CD4-positive, alpha-beta memory T cell (primary cell): ENCODE data around the gene KANSL1. TPM values are rescaled to one million over a fixed set of nuclear protein-coding genes. Genes with fewer than 3 reads are reported as not detected.

Source experiments
- CTCF ChIA-PET: fragments of 350-600 bp; sonication (Branson Sonifier 250); formaldehyde crosslinking; loops from one replicate; lab custom pipeline; 2021; ENCODE audit warnings: inconsistent platforms; ENCODE audit not compliant: partially characterized antibody; lab: Charles Lee
- POLR2A ChIA-PET: fragments of 350-600 bp; sonication (Branson Sonifier 250); formaldehyde crosslinking; loops from one replicate; lab custom pipeline; 2021; ENCODE audit not compliant: partially characterized antibody; lab: Charles Lee
- DNase-seq, 5 donors: peaks; one replicate each; pipeline versions ENCODE4 v3.0.0 to v3.0.0-alpha.2; 2020 to 2022; ENCODE audit warnings: mixed read lengths in 1 of 5
- H3K27ac ChIP-seq: one replicate; pipeline ENCODE4 v1.7.0; 2013; ENCODE audit warnings: low read depth, low read length
- H3K27me3 ChIP-seq: 2 replicates; pipeline ENCODE4 v1.7.0; 2013; ENCODE audit warnings: mild to moderate bottlenecking, low read length, moderate library complexity; ENCODE audit not compliant: insufficient read depth
- H3K36me3 ChIP-seq: 2 replicates; pipeline ENCODE4 v1.7.0; 2013; ENCODE audit warnings: mild to moderate bottlenecking, low read length, moderate library complexity; ENCODE audit not compliant: insufficient read depth
- H3K4me1 ChIP-seq: 2 replicates; pipeline ENCODE4 v1.7.0; 2013; ENCODE audit warnings: mild to moderate bottlenecking, low read length, moderate library complexity; ENCODE audit not compliant: insufficient read depth
- H3K4me3 ChIP-seq, 2 donors: one replicate each; pipeline ENCODE4 v1.7.0; 2013; ENCODE audit warnings: low read length in 2 of 2, mild to moderate bottlenecking in 1 of 2
- H3K9me3 ChIP-seq, 2 donors: one replicate each; pipeline ENCODE4 v1.7.0; 2013; ENCODE audit warnings: low read length in 2 of 2, control low read depth in 1 of 2; ENCODE audit not compliant: control insufficient read depth in 1 of 2
- H3K27ac Mint-ChIP-seq, 7 donors: one replicate each; pipeline ENCODE4 v1.8.0; 2020 to 2021; ENCODE audit warnings: mixed read lengths in 7 of 7, mild to moderate bottlenecking in 6 of 7, inconsistent platforms in 3 of 7, moderate library complexity in 3 of 7
- H3K27me3 Mint-ChIP-seq, 2 donors: one replicate each; pipeline ENCODE4 v1.8.0; 2020 to 2021; ENCODE audit warnings: mixed read lengths in 2 of 2
- H3K36me3 Mint-ChIP-seq, 2 donors: one replicate each; pipeline ENCODE4 v1.8.0; 2020 to 2021; ENCODE audit warnings: mixed read lengths in 2 of 2, inconsistent platforms in 1 of 2, mild to moderate bottlenecking in 1 of 2
- H3K4me1 Mint-ChIP-seq, 4 donors: one replicate each; pipeline ENCODE4 v1.8.0; 2020 to 2021; ENCODE audit warnings: mixed read lengths in 4 of 4, mild to moderate bottlenecking in 1 of 4
- H3K4me3 Mint-ChIP-seq, 8 donors: one replicate each; pipeline ENCODE4 v1.8.0; 2020 to 2021; ENCODE audit warnings: mixed read lengths in 8 of 8, mild to moderate bottlenecking in 7 of 8, moderate library complexity in 6 of 8, inconsistent platforms in 3 of 8
- H3K9me3 Mint-ChIP-seq, 8 donors: one replicate each; pipeline ENCODE4 v1.8.0; 2020 to 2021; ENCODE audit warnings: mixed read lengths in 8 of 8, mild to moderate bottlenecking in 5 of 8, inconsistent platforms in 3 of 8, moderate library complexity in 1 of 8
- intact Hi-C: fragments of 100-400 bp; cut with micrococcal nuclease; formaldehyde crosslinking; loops from one replicate; pipeline ENCODE4 v1.15.1; 2023
- polyA plus RNA-seq, 2 donors: library from polyadenylated mRNA; unstranded; fragments of 300-500 nt; fragmentation: Illumina TruSeq; gene quantifications; one replicate each; pipeline ENCODE4 v1.2.3, GENCODE V29; 2021
- total RNA-seq, 2 experiments: library from RNA; stranded (reverse); gene quantifications; one replicate each; pipeline ENCODE4 v1.2.3, GENCODE V29; 2021

The KANSL1 gene
- total and polyA plus RNA-seq, 4 experiments from 2014 or later = 6.7 to 206 (median 107) TPM

DNA sequence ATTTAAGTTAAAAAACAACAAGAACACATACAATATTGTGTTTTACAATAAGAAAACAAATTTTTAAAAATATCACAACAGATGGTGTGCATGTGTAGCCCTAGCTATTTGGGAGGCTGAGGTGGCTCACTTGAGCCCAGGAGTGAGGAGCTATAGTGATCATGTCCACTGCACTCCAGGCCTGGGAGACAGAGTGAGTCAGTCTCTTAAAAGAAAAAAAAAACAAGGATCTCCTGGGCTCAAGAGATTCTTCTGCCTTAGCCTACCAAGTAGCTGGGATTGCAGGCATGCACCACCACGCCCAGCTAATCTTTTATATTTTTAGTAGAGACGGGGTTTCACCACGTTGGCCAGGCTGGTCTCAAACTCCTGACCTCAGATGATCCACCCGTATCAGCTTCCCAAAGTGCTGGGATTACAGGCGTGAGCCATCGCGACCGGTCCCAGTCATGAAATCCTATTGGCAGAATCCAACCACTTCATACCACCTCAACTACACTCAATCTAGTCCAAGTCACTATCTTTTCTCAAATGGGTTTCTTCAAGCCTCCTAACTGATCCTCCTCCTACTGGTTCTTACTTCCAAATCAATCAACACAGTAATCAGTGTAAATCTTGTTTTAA, 139.2 kb downstream of the KANSL1 start:
- no peaks in the 10 kb centered on the region for H3K9me3 Mint-ChIP-seq
- H3K27ac Mint-ChIP-seq = peak overlapping the region; percentile 1 to 77 (median 18)
- ChIA-PET CTCF (interaction anchor here (0.9 to 1.4 kb wide), 4 partner anchors 8 to 159 kb away, joined by 3 to 6 read pairs (median 4); no protein-coding TSS in a partner anchor), POLR2A (no interaction called here)
- intact Hi-C loops = no loop called here
- H3K27me3 Mint-ChIP-seq = no peaks in the 10 kb centered on the region
- no peak for DNase-seq
- no peak overlapping the region for H3K27ac ChIP-seq
- H3K4me3 Mint-ChIP-seq = no peak overlapping the region
- peaks cover 27 to 61% of the 10 kb centered on the region in 2 donors for H3K36me3 Mint-ChIP-seq
- no peak overlapping the region for H3K4me3 ChIP-seq
- H3K27me3 ChIP-seq = no peaks in the 10 kb centered on the region
- peaks cover 6% of the 10 kb centered on the region for H3K4me1 ChIP-seq
- H3K36me3 ChIP-seq = peaks cover 24% of the 10 kb centered on the region
- no peaks in the 10 kb centered on the region for H3K9me3 ChIP-seq
- H3K4me1 Mint-ChIP-seq = peaks cover 21 to 44% (median 32%) of the 10 kb centered on the region in 4 donors

DNA sequence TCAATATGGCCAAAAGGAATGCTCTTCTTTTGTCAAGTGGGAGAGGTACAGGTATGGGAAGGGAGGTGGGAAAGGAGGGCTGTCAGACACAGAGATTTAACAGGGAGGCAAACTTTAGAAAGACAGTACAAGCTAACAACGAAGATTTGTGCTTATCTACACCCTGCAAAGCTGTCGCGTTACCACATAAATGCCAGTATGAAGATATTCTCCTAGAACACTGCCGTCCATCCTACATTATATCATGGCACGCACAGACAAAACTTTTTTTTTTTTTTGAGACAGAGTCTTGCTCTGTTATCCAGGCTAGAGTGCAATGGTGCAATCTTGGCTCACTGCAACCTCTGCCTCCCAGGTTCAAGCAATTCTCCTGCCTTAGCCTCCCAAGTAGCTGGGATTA, 143.6 kb downstream of the KANSL1 start:
- Histone ChIP-seq H3K36me3 (peaks cover 37% of the 10 kb centered on the region), H3K4me1 (no peaks in the 10 kb centered on the region), H3K4me3 (no peak overlapping the region), H3K27me3 (no peaks in the 10 kb centered on the region), H3K9me3 (no peaks in the 10 kb centered on the region), H3K27ac (no peak overlapping the region)
- Mint-ChIP-seq H3K4me1 (peaks cover 21 to 31% (median 21%) of the 10 kb centered on the region in 4 donors), H3K27ac (peak overlapping the region in 5 of 7 donors; percentile 24 to 76 (median 42)), H3K27me3 (no peaks in the 10 kb centered on the region), H3K9me3 (no peaks in the 10 kb centered on the region), H3K4me3 (no peak overlapping the region), H3K36me3 (peaks cover 36 to 65% of the 10 kb centered on the region in 2 donors)
- intact Hi-C loops = loop anchor here (10.0 kb wide), 1 partner anchor 55 kb away; no protein-coding TSS in a partner anchor
- no peak for DNase-seq
- CTCF ChIA-PET = interaction anchor here (1.3 to 1.6 kb wide), 2 partner anchors 144 to 161 kb away, joined by 4 to 6 read pairs; partner anchors contain the start of gene KANSL1
- POLR2A ChIA-PET = interaction anchor here (0.6 kb wide), 1 partner anchor 144 kb away, joined by 3 read pairs; the partner anchor contains the start of gene KANSL1

DNA sequence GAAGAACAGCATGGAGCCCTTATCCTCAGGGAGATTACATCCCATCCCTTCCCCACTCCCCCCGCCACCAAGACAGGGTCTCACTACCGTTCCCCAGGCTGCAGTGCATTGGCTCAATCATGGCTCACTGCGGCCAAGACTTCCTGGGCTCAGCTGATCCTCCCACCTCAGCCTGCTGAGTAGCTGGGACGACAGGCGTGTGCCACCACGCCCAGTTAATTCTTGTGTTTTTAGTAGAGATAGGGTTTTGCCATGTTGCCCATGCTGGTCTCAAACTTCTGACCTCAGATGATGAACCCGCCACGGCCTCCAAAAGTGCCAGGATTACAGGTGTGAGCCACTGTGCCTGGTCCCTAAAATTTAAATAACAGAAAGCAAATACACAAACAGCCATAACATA, 145.4 kb downstream of the KANSL1 start:
- Mint-ChIP-seq H3K9me3 (no peaks in the 10 kb centered on the region), H3K4me1 (peaks cover 18 to 27% (median 20%) of the 10 kb centered on the region in 4 donors), H3K4me3 (no peak overlapping the region), H3K27ac (peak overlapping the region in 1 of 7 donors; percentile 32), H3K27me3 (no peaks in the 10 kb centered on the region), H3K36me3 (peaks cover 45 to 72% of the 10 kb centered on the region in 2 donors)
- intact Hi-C loops = loop anchor here (10.0 kb wide), 1 partner anchor 57 kb away; no protein-coding TSS in a partner anchor
- no peak for DNase-seq
- H3K4me1 ChIP-seq = no peaks in the 10 kb centered on the region
- peaks cover 50% of the 10 kb centered on the region for H3K36me3 ChIP-seq
- no peak overlapping the region for H3K27ac ChIP-seq
- H3K27me3 ChIP-seq = no peaks in the 10 kb centered on the region
- ChIA-PET CTCF (interaction anchor here (1.1 to 2.7 kb wide), 4 partner anchors 9 to 239 kb away, joined by 3 to 11 read pairs (median 6); no protein-coding TSS in a partner anchor), POLR2A (no interaction called here)
- H3K9me3 ChIP-seq = no peaks in the 10 kb centered on the region
- no peak overlapping the region for H3K4me3 ChIP-seq

DNA sequence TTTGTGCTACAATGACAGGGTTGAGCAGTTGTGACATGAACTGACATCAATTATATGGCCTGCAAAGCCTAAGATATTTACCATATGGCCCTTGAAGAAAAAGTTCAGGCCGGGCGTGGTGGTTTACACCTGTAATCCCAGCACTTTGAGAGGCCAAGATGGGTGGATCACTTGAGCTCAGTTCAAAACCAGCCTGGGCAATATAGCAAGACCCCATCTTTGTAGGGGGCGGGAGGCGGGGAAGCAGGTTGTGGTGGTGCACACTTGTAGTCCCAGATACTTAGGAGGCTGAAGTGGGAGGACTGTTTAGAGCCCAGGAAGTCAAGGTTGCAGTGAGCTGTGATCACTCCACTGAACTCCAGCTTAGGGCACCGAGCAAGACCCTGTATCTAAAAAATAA, 145.8 kb downstream of the KANSL1 start:
- no peak overlapping the region for H3K27ac Mint-ChIP-seq
- DNase-seq = no peak
- H3K36me3 Mint-ChIP-seq = peaks cover 45 to 75% of the 10 kb centered on the region in 2 donors
- H3K4me3 ChIP-seq = no peak overlapping the region
- H3K9me3 ChIP-seq = no peaks in the 10 kb centered on the region
- H3K27me3 ChIP-seq = no peaks in the 10 kb centered on the region
- no peaks in the 10 kb centered on the region for H3K4me1 ChIP-seq
- H3K4me3 Mint-ChIP-seq = no peak overlapping the region
- no peaks in the 10 kb centered on the region for H3K9me3 Mint-ChIP-seq
- ChIA-PET CTCF (interaction anchor here (0.9 to 2.7 kb wide), 6 partner anchors 10 to 239 kb away, joined by 3 to 11 read pairs (median 4); no protein-coding TSS in a partner anchor), POLR2A (no interaction called here)
- peaks cover 53% of the 10 kb centered on the region for H3K36me3 ChIP-seq
- peaks cover 17 to 27% (median 20%) of the 10 kb centered on the region in 4 donors for H3K4me1 Mint-ChIP-seq
- intact Hi-C loops = loop anchor here (10.0 kb wide), 1 partner anchor 57 kb away; no protein-coding TSS in a partner anchor
- no peaks in the 10 kb centered on the region for H3K27me3 Mint-ChIP-seq
- no peak overlapping the region for H3K27ac ChIP-seq

DNA sequence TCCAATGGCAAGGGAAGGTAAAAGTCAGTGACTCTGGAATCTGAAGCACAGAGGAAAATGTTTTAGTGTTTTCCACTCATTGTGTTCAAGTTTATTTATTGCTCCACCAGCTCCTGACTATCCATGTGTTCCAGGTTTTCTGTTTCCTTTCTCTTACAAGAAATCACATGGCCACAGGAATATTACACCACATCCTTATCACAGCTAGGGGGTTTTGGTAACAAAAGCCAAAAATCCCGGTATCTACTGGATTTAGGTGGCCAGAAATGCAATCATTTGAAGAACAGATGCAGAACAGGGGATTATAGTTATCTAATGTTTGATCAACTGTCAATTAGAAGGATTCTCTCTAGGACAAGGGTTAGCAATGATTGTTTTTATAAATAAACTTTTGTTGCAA, 146.3 kb downstream of the KANSL1 start:
- Histone ChIP-seq H3K27ac (no peak overlapping the region), H3K4me3 (no peak overlapping the region), H3K9me3 (no peaks in the 10 kb centered on the region), H3K27me3 (no peaks in the 10 kb centered on the region), H3K36me3 (peaks cover 57% of the 10 kb centered on the region), H3K4me1 (no peaks in the 10 kb centered on the region)
- POLR2A ChIA-PET = no interaction called here
- CTCF ChIA-PET = interaction anchor here (0.9 to 2.7 kb wide), 6 partner anchors 10 to 240 kb away, joined by 3 to 11 read pairs (median 4); no protein-coding TSS in a partner anchor
- intact Hi-C loops = loop anchor here (10.0 kb wide), 1 partner anchor 58 kb away; no protein-coding TSS in a partner anchor
- Mint-ChIP-seq H3K36me3 (peaks cover 42 to 75% of the 10 kb centered on the region in 2 donors), H3K9me3 (no peaks in the 10 kb centered on the region), H3K4me1 (peaks cover 12 to 23% (median 19%) of the 10 kb centered on the region in 4 donors), H3K27me3 (no peaks in the 10 kb centered on the region), H3K4me3 (no peak overlapping the region), H3K27ac (no peak overlapping the region)
- DNase-seq = no peak

DNA sequence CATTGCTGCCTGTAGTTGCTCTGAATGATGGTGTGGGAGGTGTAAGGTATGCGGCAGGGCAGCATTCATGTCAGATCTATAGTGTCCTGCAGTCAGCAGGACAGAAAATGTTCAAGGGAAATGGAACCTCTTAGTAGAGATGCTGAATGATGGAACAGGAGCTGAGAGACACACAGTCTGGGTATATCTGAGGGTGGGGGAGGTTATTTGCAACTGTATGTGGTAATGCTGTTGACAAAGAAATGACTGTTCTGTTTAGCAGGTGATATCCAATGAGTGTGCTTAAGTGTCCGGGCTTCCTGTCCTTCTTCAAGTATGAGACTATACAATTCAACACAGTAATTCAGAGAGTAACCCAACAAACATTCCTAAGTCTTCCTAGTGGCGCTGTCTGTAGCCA, 147.6 kb downstream of the KANSL1 start:
- Histone ChIP-seq H3K27ac (no peak overlapping the region), H3K36me3 (peaks cover 59% of the 10 kb centered on the region), H3K9me3 (no peaks in the 10 kb centered on the region), H3K27me3 (no peaks in the 10 kb centered on the region), H3K4me1 (no peaks in the 10 kb centered on the region), H3K4me3 (no peak overlapping the region)
- DNase-seq = no peak
- intact Hi-C loops = loop anchor here (10.0 kb wide), 1 partner anchor 59 kb away; no protein-coding TSS in a partner anchor
- Mint-ChIP-seq H3K27me3 (no peaks in the 10 kb centered on the region), H3K4me3 (no peak overlapping the region), H3K36me3 (peaks cover 34 to 71% of the 10 kb centered on the region in 2 donors), H3K4me1 (peaks cover 9 to 16% (median 15%) of the 10 kb centered on the region in 4 donors), H3K27ac (peak overlapping the region in 5 of 7 donors; percentile 1 to 77 (median 49)), H3K9me3 (no peaks in the 10 kb centered on the region)
- POLR2A ChIA-PET = interaction anchor here (2.8 kb wide), 1 partner anchor 148 kb away, joined by 19 read pairs; the partner anchor contains the start of gene KANSL1
- CTCF ChIA-PET = interaction anchor here (0.6 to 4.4 kb wide), 15 partner anchors 11 to 210 kb away, joined by 3 to 112 read pairs (median 6); no protein-coding TSS in a partner anchor

DNA sequence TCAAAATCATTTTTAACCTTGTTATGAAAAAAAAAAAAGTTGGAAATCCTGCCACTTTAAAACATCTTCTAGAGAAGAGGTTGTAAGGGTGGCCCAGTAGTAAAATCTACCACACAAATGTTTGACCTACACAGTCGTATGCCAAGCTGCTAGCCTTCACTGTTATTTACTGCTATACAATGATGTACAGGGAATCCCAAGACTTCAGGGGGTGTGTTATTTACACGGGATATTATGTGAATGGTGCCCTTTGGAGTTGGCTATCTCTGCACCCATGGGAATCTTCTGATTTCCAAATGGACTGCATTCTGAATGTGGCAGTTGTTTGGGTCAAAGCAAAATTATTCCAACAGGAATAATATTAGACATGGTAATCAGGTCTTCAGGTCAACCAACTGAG, 148.2 kb downstream of the KANSL1 start:
- H3K4me3 Mint-ChIP-seq = no peak overlapping the region
- H3K27me3 Mint-ChIP-seq = no peaks in the 10 kb centered on the region
- Histone ChIP-seq H3K4me1 (no peaks in the 10 kb centered on the region), H3K27ac (no peak overlapping the region), H3K4me3 (no peak overlapping the region), H3K36me3 (peaks cover 58% of the 10 kb centered on the region), H3K27me3 (no peaks in the 10 kb centered on the region), H3K9me3 (no peaks in the 10 kb centered on the region)
- H3K36me3 Mint-ChIP-seq = peaks cover 35 to 71% of the 10 kb centered on the region in 2 donors
- no peaks in the 10 kb centered on the region for H3K9me3 Mint-ChIP-seq
- CTCF ChIA-PET = interaction anchor here (0.8 to 4.4 kb wide), 33 partner anchors 8 to 215 kb away, joined by 3 to 112 read pairs (median 4); partner anchors contain the start of gene KANSL1
- intact Hi-C loops = loop anchor here (1.0 to 10.0 kb wide), 4 partner anchors 43 to 168 kb away; no protein-coding TSS in a partner anchor
- POLR2A ChIA-PET = interaction anchor here (0.9 to 2.8 kb wide), 6 partner anchors 16 to 168 kb away, joined by 3 to 19 read pairs (median 4); partner anchors contain the start of gene KANSL1
- peak overlapping the region in 3 of 7 donors; percentile 4 to 37 (median 10) for H3K27ac Mint-ChIP-seq
- no peak for DNase-seq
- peaks cover 9 to 16% (median 15%) of the 10 kb centered on the region in 4 donors for H3K4me1 Mint-ChIP-seq
